IMR-90 (cell line): ENCODE results near the gene MUC7. TPM values are rescaled to one million over a fixed set of nuclear protein-coding genes. Genes with fewer than 3 reads are reported as not detected.

Experiments used
- ATAC-seq: fragments of 200-7000 bp; cut with Tn5 transposase; 2 replicates; pipeline ENCODE4 v1.9.1; 2020; ENCODE audit warnings: low read depth, mild to moderate bottlenecking, moderate library complexity
- BruUV-seq: library from RNA; stranded (reverse); fragments of 400-500 nt; replicated peaks from 2 replicates; lab custom pipeline; 2021; lab: Mats Ljungman, UMichigan
- CTCF ChIA-PET: fragments of 300-600 bp; formaldehyde crosslinking; extraction: SDS; loops from one replicate; lab custom pipeline; 2021; ENCODE audit warnings: antibody characterized with exemption; lab: Yijun Ruan, JAX
- POLR2A ChIA-PET: fragments of 300-600 bp; sonication (Branson Sonifier 250); formaldehyde crosslinking; loops from one replicate; lab custom pipeline; 2022; ENCODE audit warnings: antibody characterized with exemption; ENCODE audit not compliant: unreplicated experiment; lab: Charles Lee
- DNase-seq: peaks from one replicate; pipeline ENCODE4 v3.0.0; 2013
- H2AFZ ChIP-seq: replicated peaks from 2 replicates; pipeline ENCODE3; 2013; ENCODE audit warnings: low read length, mild to moderate bottlenecking; ENCODE audit not compliant: poor library complexity
- H2AK5ac ChIP-seq: 2 replicates; pipeline ENCODE4 v1.6.1; 2013; ENCODE audit warnings: low read depth, low read length, inconsistent platforms
- H2AK9ac ChIP-seq: replicated peaks from 2 replicates; pipeline ENCODE3; 2013; ENCODE audit warnings: mild to moderate bottlenecking, low read depth, low read length, moderate library complexity; ENCODE audit not compliant: poor library complexity
- H2BK120ac ChIP-seq: 2 replicates; pipeline ENCODE4 v1.6.1; 2013; ENCODE audit warnings: low read depth, low read length, inconsistent platforms
- H2BK15ac ChIP-seq: 3 replicates; pipeline ENCODE4 v1.6.1; 2013; ENCODE audit warnings: low read depth, low read length, inconsistent platforms
- H2BK20ac ChIP-seq: 2 replicates; pipeline ENCODE4 v1.6.1; 2013; ENCODE audit warnings: low read depth, mild to moderate bottlenecking, inconsistent platforms, low read length, moderate library complexity
- H2BK5ac ChIP-seq: 2 replicates; pipeline ENCODE4 v1.6.1; 2013; ENCODE audit warnings: mild to moderate bottlenecking, low read depth, low read length, inconsistent platforms; ENCODE audit not compliant: poor library complexity, severe bottlenecking
- H3K14ac ChIP-seq: replicated peaks from 2 replicates; pipeline ENCODE4 v1.6.1; 2013; ENCODE audit warnings: low read depth, low read length, inconsistent platforms
- H3K18ac ChIP-seq: 2 replicates; pipeline ENCODE4 v1.6.1; 2013; ENCODE audit warnings: low read depth, low read length, control low read depth
- H3K23ac ChIP-seq: 2 replicates; pipeline ENCODE4 v1.6.1; 2013; ENCODE audit warnings: low read depth, low read length, inconsistent platforms
- H3K27ac ChIP-seq: 2 replicates; pipeline ENCODE4 v1.5.1; 2013; ENCODE audit warnings: mild to moderate bottlenecking, control low read depth, low read length; ENCODE audit not compliant: insufficient read depth
- H3K27me3 ChIP-seq: 2 replicates; pipeline ENCODE4 v1.6.1; 2013; ENCODE audit warnings: low read length; ENCODE audit not compliant: control insufficient read depth, insufficient read depth
- H3K36me3 ChIP-seq: 2 replicates; pipeline ENCODE4 v1.6.1; 2013; ENCODE audit warnings: low read length, mixed read lengths; ENCODE audit not compliant: control insufficient read depth, insufficient read depth
- H3K4ac ChIP-seq: 2 replicates; pipeline ENCODE4 v1.6.1; 2013; ENCODE audit warnings: low read depth, low read length, inconsistent platforms
- H3K4me1 ChIP-seq: 2 replicates; pipeline ENCODE4 v1.6.1; 2013; ENCODE audit warnings: low read length, mixed read lengths; ENCODE audit not compliant: control insufficient read depth, insufficient read depth
- H3K4me2 ChIP-seq: 2 replicates; pipeline ENCODE4 v1.6.1; 2013; ENCODE audit warnings: low read depth, mild to moderate bottlenecking, control low read depth, low read length, moderate library complexity
- H3K4me3 ChIP-seq: 2 replicates; pipeline ENCODE4 v1.5.1; 2013; ENCODE audit warnings: low read depth, mild to moderate bottlenecking, control low read depth, low read length, moderate library complexity; ENCODE audit not compliant: insufficient read depth
- H3K56ac ChIP-seq: 2 replicates; pipeline ENCODE4 v1.6.1; 2013; ENCODE audit warnings: low read length, inconsistent platforms; ENCODE audit not compliant: insufficient read depth; ENCODE audit errors: extremely low read depth
- H3K79me1 ChIP-seq, 2 experiments: 2 replicates each; pipeline ENCODE4 v1.6.1; 2013; ENCODE audit warnings: low read length in 2 of 2, inconsistent platforms in 1 of 2, low read depth in 1 of 2
- H3K9ac ChIP-seq: 2 replicates; pipeline ENCODE4 v1.6.1; 2013; ENCODE audit warnings: low read depth, low read length, control low read depth
- H3K9me1 ChIP-seq: 2 replicates; pipeline ENCODE4 v1.6.1; 2013; ENCODE audit warnings: low read length, inconsistent platforms; ENCODE audit not compliant: insufficient read depth
- H3K9me3 ChIP-seq: 2 replicates; pipeline ENCODE4 v1.6.1; 2013; ENCODE audit warnings: low read length; ENCODE audit not compliant: control insufficient read depth, insufficient read depth
- H4K20me1 ChIP-seq: 2 replicates; pipeline ENCODE4 v1.6.1; 2013; ENCODE audit warnings: low read length, inconsistent platforms; ENCODE audit not compliant: insufficient read depth
- H4K5ac ChIP-seq: 2 replicates; pipeline ENCODE4 v1.6.1; 2013; ENCODE audit warnings: mild to moderate bottlenecking, low read depth, low read length, control low read depth
- H4K8ac ChIP-seq, 2 experiments: 2 replicates each; pipeline ENCODE4 v1.6.1; 2013; ENCODE audit warnings: low read depth in 2 of 2, low read length in 2 of 2, control low read depth in 1 of 2, inconsistent platforms in 1 of 2
- H4K91ac ChIP-seq: 2 replicates; pipeline ENCODE4 v1.6.1; 2013; ENCODE audit warnings: low read depth, low read length, inconsistent platforms; ENCODE audit not compliant: insufficient read depth
- BHLHE40 ChIP-seq: fragments of 150-350 bp; IDR thresholded peaks from 2 replicates; pipeline ENCODE4 v1.6.1; 2016; ENCODE audit warnings: mild to moderate bottlenecking, low read depth, low read length
- CEBPB ChIP-seq: IDR thresholded peaks from 2 replicates; pipeline ENCODE4 v1.6.1; 2012; ENCODE audit warnings: low read depth, low read length, improper control_type of control experiment
- CHD1 ChIP-seq: IDR thresholded peaks from 2 replicates; pipeline ENCODE4 v1.6.1; 2012; ENCODE audit warnings: low read depth, low read length, improper control_type of control experiment
- ELK1 ChIP-seq: fragments of 150-350 bp; IDR thresholded peaks from 2 replicates; pipeline ENCODE4 v1.6.1; 2016; ENCODE audit warnings: low read depth, mild to moderate bottlenecking, low read length, moderate library complexity, borderline replicate concordance
- MAZ ChIP-seq: IDR thresholded peaks from 2 replicates; pipeline ENCODE4 v1.6.1; 2012; ENCODE audit warnings: low read depth, mild to moderate bottlenecking, low read length, improper control_type of control experiment, moderate library complexity, borderline replicate concordance
- MXI1 ChIP-seq: IDR thresholded peaks from 2 replicates; pipeline ENCODE4 v1.6.1; 2012; ENCODE audit warnings: low read depth, mild to moderate bottlenecking, low read length, moderate library complexity, borderline replicate concordance
- POLR2A ChIP-seq: IDR thresholded peaks from 2 replicates; pipeline ENCODE4 v1.6.1; 2012; ENCODE audit warnings: mild to moderate bottlenecking, low read depth, low read length
- USF2 ChIP-seq: fragments of 150-350 bp; IDR thresholded peaks from 2 replicates; pipeline ENCODE4 v1.6.1; 2017; ENCODE audit warnings: mild to moderate bottlenecking, antibody characterized with exemption, low read length, low read depth
- WGBS, 2 experiments: methylation state at CpG; one replicate each; pipeline versions ENCODE4 v1.1.5 to v1.1.7; 2013; ENCODE audit warnings: missing lambda C conversion rate in 2 of 2; ENCODE audit not compliant: insufficient read length in 1 of 2; ENCODE audit errors: extremely low coverage in 2 of 2; 5-methylcytosine and 5-hydroxymethylcytosine counted together
- dilution Hi-C: fragments of 300-500 bp; cut with HindIII; formaldehyde crosslinking; loops from one replicate; pipeline ENCODE4 v1.14.3; 2018; ENCODE audit warnings: low sequenced_read_pairs; ENCODE audit not compliant: unreplicated experiment
- in situ Hi-C: fragments of 300-500 bp; cut with MboI; formaldehyde crosslinking; loops from 3 replicates; pipeline ENCODE4 v1.14.3; 2019; ENCODE audit warnings: low sequenced_read_pairs, inconsistent platforms, mixed read lengths
- intact Hi-C: fragments of 100-400 bp; cut with micrococcal nuclease; formaldehyde crosslinking; loops from 2 replicates; pipeline ENCODE4 v1.10.0; 2022
- polyA plus RNA-seq, 3 experiments: library from polyadenylated mRNA; depleted of rRNA; stranded (reverse); fragments of >200 nt; gene quantifications; 2 replicates each; pipeline ENCODE4 v1.2.3, GENCODE V29; 2012; ENCODE audit warnings: low replicate concordance in 1 of 3
- total RNA-seq: library from RNA; depleted of rRNA; stranded (reverse); fragments of >200 nt; gene quantifications from 2 replicates; pipeline ENCODE4 v1.2.3, GENCODE V29; 2012

MUC7 gene
- total and polyA plus RNA-seq, 2 of the 4 experiments (the other 2 are of a cell fraction): not detected

- dilution Hi-C loops: no loop called here
- intact Hi-C loops: no loop called here
- Histone ChIP-seq H3K4ac (no peak overlapping the region), H3K4me3 (no peak overlapping the region), H4K20me1 (no peaks in the 10 kb centered on the region), H2AFZ (no peak overlapping the region), H3K4me1 (no peaks in the 10 kb centered on the region), H2BK20ac (no peak overlapping the region), H3K36me3 (no peaks in the 10 kb centered on the region), H3K27ac (no peak overlapping the region), H3K18ac (no peak overlapping the region), H3K9me1 (no peaks in the 10 kb centered on the region), H2AK9ac (no peak overlapping the region), H2AK5ac (no peak overlapping the region), H4K8ac (no peak overlapping the region), H3K23ac (no peak overlapping the region), H4K5ac (no peak overlapping the region), H3K79me1 (no peaks in the 10 kb centered on the region), H3K9me3 (no peaks in the 10 kb centered on the region), H2BK5ac (no peak overlapping the region), H3K27me3 (no peaks in the 10 kb centered on the region), H3K14ac (no peak overlapping the region), H3K4me2 (no peak overlapping the region), H4K91ac (no peak overlapping the region), H3K56ac (no peak overlapping the region), H3K9ac (no peak overlapping the region), H2BK15ac (no peak overlapping the region), H2BK120ac (no peak overlapping the region)
- no TSS peak for BruUV-seq
- no peak for DNase-seq
- CTCF ChIA-PET: no interaction called here
- no CpG with 5 or more reads among the region's 4 CpGs for WGBS, 2 experiments
- POLR2A ChIA-PET: no interaction called here
- TF ChIP-seq POLR2A (no peak), MXI1 (no peak), CHD1 (no peak), USF2 (no peak), BHLHE40 (no peak), MAZ (no peak), CEBPB (no peak), ELK1 (no peak)
- no peak for ATAC-seq
- in situ Hi-C loops: loop anchor here (25.0 kb wide), 1 partner anchor 828 kb away; no protein-coding TSS in a partner anchor
These were observed 43.6 kb downstream of the MUC7 start for GRCh38 chr4:70515367-70516250.
